Cardiac muscle cell (in vitro differentiated cells and primary cell): ENCODE measurements around the gene AGAP1. TPM values are rescaled to one million over a fixed set of nuclear protein-coding genes. Genes with fewer than 3 reads are reported as not detected.

ENCODE experiments used
- DNase-seq, 2 donors: peaks; one replicate each; pipeline versions ENCODE4 v3.0.0 to v3.0.0-alpha.2; 2010 to 2017; ENCODE audit warnings: low read depth in 1 of 2, low spot score in 1 of 2
- H3K27ac ChIP-seq: fragments of 200-600 bp; sonication (generic); 2 replicates; pipeline ENCODE4 v1.5.1; 2016
- H3K27me3 ChIP-seq: fragments of 200-600 bp; sonication (generic); 2 replicates; pipeline ENCODE4 v1.6.0; 2016; ENCODE audit warnings: control low read depth
- H3K36me3 ChIP-seq: fragments of 200-600 bp; sonication (generic); 2 replicates; pipeline ENCODE4 v1.5.1; 2016; ENCODE audit warnings: control low read depth
- H3K4me1 ChIP-seq: fragments of 200-600 bp; sonication (generic); 2 replicates; pipeline ENCODE4 v1.8.1; 2017; ENCODE audit warnings: low read depth, mild to moderate bottlenecking, mixed run types
- H3K4me3 ChIP-seq: fragments of 200-600 bp; sonication (generic); 2 replicates; pipeline ENCODE4 v1.5.1; 2016; ENCODE audit warnings: mild to moderate bottlenecking
- H3K9me3 ChIP-seq: fragments of 200-600 bp; sonication (generic); 2 replicates; pipeline ENCODE4 v1.5.1; 2017; ENCODE audit warnings: low read depth, mild to moderate bottlenecking, control low read depth
- polyA plus RNA-seq: library from polyadenylated mRNA; unstranded; fragments of >200 nt; fragmentation: Nextera tagmentation; extraction: Ambion mirVana; gene quantifications from 2 replicates; pipeline ENCODE4 v1.2.1, GENCODE V29; 2016
- total RNA-seq: library from RNA; depleted of rRNA; stranded (reverse); fragments of >200 nt; gene quantifications from 2 replicates; pipeline ENCODE4 v1.2.3, GENCODE V29; 2016
- TF ChIP-seq, protein P1 (sequence below): IDR thresholded peaks from 2 replicates; pipeline ENCODE4 v1.5.1; 2012; ENCODE audit warnings: low read depth, mild to moderate bottlenecking, low read length

AGAP1 gene
- total and polyA plus RNA-seq, 2 experiments from 2014 or later: 8.6 to 38.2 TPM

- H3K27ac ChIP-seq: no peak overlapping the region
- TF ChIP-seq, protein P1, sequence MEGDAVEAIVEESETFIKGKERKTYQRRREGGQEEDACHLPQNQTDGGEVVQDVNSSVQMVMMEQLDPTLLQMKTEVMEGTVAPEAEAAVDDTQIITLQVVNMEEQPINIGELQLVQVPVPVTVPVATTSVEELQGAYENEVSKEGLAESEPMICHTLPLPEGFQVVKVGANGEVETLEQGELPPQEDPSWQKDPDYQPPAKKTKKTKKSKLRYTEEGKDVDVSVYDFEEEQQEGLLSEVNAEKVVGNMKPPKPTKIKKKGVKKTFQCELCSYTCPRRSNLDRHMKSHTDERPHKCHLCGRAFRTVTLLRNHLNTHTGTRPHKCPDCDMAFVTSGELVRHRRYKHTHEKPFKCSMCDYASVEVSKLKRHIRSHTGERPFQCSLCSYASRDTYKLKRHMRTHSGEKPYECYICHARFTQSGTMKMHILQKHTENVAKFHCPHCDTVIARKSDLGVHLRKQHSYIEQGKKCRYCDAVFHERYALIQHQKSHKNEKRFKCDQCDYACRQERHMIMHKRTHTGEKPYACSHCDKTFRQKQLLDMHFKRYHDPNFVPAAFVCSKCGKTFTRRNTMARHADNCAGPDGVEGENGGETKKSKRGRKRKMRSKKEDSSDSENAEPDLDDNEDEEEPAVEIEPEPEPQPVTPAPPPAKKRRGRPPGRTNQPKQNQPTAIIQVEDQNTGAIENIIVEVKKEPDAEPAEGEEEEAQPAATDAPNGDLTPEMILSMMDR: no peak
- peaks cover 100% of the 10 kb centered on the region for H3K27me3 ChIP-seq
- DNase-seq: no peak
- no peaks in the 10 kb centered on the region for H3K4me1 ChIP-seq
- H3K4me3 ChIP-seq: no peak overlapping the region
- no peaks in the 10 kb centered on the region for H3K36me3 ChIP-seq
- no peaks in the 10 kb centered on the region for H3K9me3 ChIP-seq
Measured at GRCh38 chr2:236171680-236172254, 677.9 kb downstream of the AGAP1 start.

GRCh38 chr2:236172255-236173035 is 678.6 kb downstream of the AGAP1 start:
- no peak overlapping the region for H3K27ac ChIP-seq
- no peak for DNase-seq
- TF ChIP-seq, protein P1: no peak
- no peak overlapping the region for H3K4me3 ChIP-seq
- H3K4me1 ChIP-seq: no peaks in the 10 kb centered on the region
- H3K36me3 ChIP-seq: no peaks in the 10 kb centered on the region
- H3K27me3 ChIP-seq: peaks cover 100% of the 10 kb centered on the region
- H3K9me3 ChIP-seq: no peaks in the 10 kb centered on the region

GRCh38 chr2:236173036-236173728 is 679.3 kb downstream of the AGAP1 start:
- no peak overlapping the region for H3K4me3 ChIP-seq
- no peak for DNase-seq
- H3K27ac ChIP-seq: no peak overlapping the region
- no peaks in the 10 kb centered on the region for H3K9me3 ChIP-seq
- H3K27me3 ChIP-seq: peaks cover 100% of the 10 kb centered on the region
- no peaks in the 10 kb centered on the region for H3K4me1 ChIP-seq
- TF ChIP-seq, protein P1: no peak
- no peaks in the 10 kb centered on the region for H3K36me3 ChIP-seq

- Histone ChIP-seq H3K36me3 (no peaks in the 10 kb centered on the region), H3K9me3 (no peaks in the 10 kb centered on the region), H3K4me3 (no peak overlapping the region), H3K27me3 (peaks cover 100% of the 10 kb centered on the region), H3K27ac (no peak overlapping the region), H3K4me1 (no peaks in the 10 kb centered on the region)
- DNase-seq: no peak
- TF ChIP-seq, protein P1: no peak
Measured at GRCh38 chr2:236173729-236174607, 680.1 kb downstream of the AGAP1 start.

- DNase-seq: no peak
- Histone ChIP-seq H3K36me3 (no peaks in the 10 kb centered on the region), H3K27ac (no peak overlapping the region), H3K4me1 (no peaks in the 10 kb centered on the region), H3K9me3 (no peaks in the 10 kb centered on the region), H3K4me3 (no peak overlapping the region), H3K27me3 (peaks cover 100% of the 10 kb centered on the region)
- TF ChIP-seq, protein P1: no peak
Measured at GRCh38 chr2:236175548-236176150, 681.8 kb downstream of the AGAP1 start.
